MM.1S (cell line): Measurements from ENCODE around the gene ZSCAN30.

Experiments used
- CTCF ChIP-seq: fragments of 300-600 bp; sonication (generic); IDR thresholded peaks from 2 replicates; pipeline ENCODE4 v1.5.1; 2016; ENCODE audit warnings: antibody characterized with exemption, low read length, mixed read lengths
- EZH2 ChIP-seq: fragments of 300-600 bp; sonication (generic); optimal IDR thresholded peaks from 2 replicates; pipeline ENCODE3; 2017; ENCODE audit warnings: low read depth, mild to moderate bottlenecking, antibody characterized with exemption, low read length, mixed read lengths

GRCh38 chr18:35328868-35329267 is 38.8 kb upstream of the ZSCAN30 start:
- no peak for TF ChIP-seq CTCF
- no peak for TF ChIP-seq EZH2
